GM12891 (cell line): ENCODE measurements around the gene GALP.

Experiments
- PAX5 ChIP-seq: IDR thresholded peaks from 2 replicates; pipeline ENCODE4 v1.6.1; 2011; ENCODE audit warnings: low read length, moderate library complexity, mild to moderate bottlenecking; ENCODE audit not compliant: insufficient read depth, severe bottlenecking
- POLR2A ChIP-seq: IDR thresholded peaks from 2 replicates; pipeline ENCODE4 v1.6.1; 2011; ENCODE audit warnings: low read depth, low read length, control low read depth
- POLR2AphosphoS5 ChIP-seq: IDR thresholded peaks from 2 replicates; pipeline ENCODE4 v1.6.1; 2011; ENCODE audit warnings: low read depth, low read length, control low read depth
- POU2F2 ChIP-seq: IDR thresholded peaks from 2 replicates; pipeline ENCODE4 v1.6.1; 2011; ENCODE audit warnings: low read depth, mild to moderate bottlenecking, control low read depth, low read length, moderate library complexity
- SPI1 ChIP-seq: IDR thresholded peaks from 2 replicates; pipeline ENCODE4 v1.6.1; 2011; ENCODE audit warnings: low read depth, low read length, control low read depth
- TAF1 ChIP-seq: IDR thresholded peaks from 2 replicates; pipeline ENCODE4 v1.6.1; 2011; ENCODE audit warnings: low read depth, low read length, control low read depth

DNA sequence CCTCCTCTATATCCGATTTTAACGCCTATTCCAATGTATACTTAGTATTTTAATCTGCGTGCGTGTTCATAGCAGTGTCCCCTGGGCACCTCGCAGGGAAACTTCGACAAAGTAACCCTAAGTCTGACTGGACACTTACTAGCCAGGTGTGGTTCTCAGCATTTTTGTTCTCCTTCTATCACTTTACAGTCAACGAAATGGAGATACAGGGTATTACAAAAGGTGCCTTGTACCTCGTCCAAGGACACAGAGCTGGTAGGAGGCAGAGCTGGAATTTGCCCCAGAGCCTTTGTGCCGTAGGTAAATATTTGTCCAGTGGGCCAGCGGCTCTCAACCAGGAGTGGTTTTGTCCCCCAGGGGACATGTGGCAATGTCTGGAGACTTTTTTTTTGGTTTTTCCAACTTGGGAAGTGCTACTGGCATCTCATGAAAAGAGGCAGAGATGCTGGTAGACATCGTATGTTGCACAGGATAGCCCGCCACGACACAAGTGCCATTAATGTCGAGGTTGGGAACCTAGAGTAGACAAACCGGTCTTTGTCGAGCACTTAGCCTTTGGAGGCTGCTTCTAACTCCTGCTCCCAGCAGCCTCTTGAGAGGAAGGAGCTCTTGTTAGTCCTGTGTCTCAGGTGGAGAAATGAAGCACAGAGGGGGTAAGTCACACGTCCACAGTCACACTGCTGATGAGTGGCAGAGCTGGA lies 33.6 kb upstream of the GALP start:
- TF ChIP-seq POLR2AphosphoS5 (no peak), POLR2A (no peak), POU2F2 (no peak), TAF1 (no peak), SPI1 (no peak), PAX5 (no peak)
